Measurements from ENCODE around the gene PIGU.
A peak's percentile ranks its signal among the peaks of the same experiment; 100 is the strongest.

Gene PIGU

GRCh38 chr20:34575756-34576155 is 101.1 kb downstream of the PIGU start:
- no peak for TF ChIP-seq Cebpa-rat (IDR thresholded peaks at IDR 0.05)
- peaks cover 26 to 59% (median 42%) of the 10 kb centered on the region in 10 experiments for H3K4me1 ChIP-seq
- H3K4me2 ChIP-seq, result no peak overlapping the region
- H3K27ac ChIP-seq, result no peak overlapping the region; a peak in 1 of 22 replicates
- H3K27me3 ChIP-seq, result no peaks in the 10 kb centered on the region
- no peaks in the 10 kb centered on the region for H3K9me3 ChIP-seq (replicated peaks in 1 of 11)
- no peaks in the 10 kb centered on the region for H4K20me1 ChIP-seq
- H3K4me3 ChIP-seq, result no peak overlapping the region
- H3K36me3 ChIP-seq, result peaks cover 5 to 70% (median 50%) of the 10 kb centered on the region in 11 experiments; a peak in 21 of 22 replicates
- no peak overlapping the region for H3K9ac ChIP-seq

GRCh38 chr20:34575271-34575670 is 101.6 kb downstream of the PIGU start:
- Histone ChIP-seq H3K9ac (no peak overlapping the region), H3K36me3 (peaks cover 5 to 71% (median 46%) of the 10 kb centered on the region in 11 experiments; a peak in 20 of 22 replicates), H3K27me3 (no peaks in the 10 kb centered on the region), H4K20me1 (no peaks in the 10 kb centered on the region), H3K9me3 (replicated peaks in 1 of 11) (no peaks in the 10 kb centered on the region), H3K4me1 (peaks cover 21 to 59% (median 40%) of the 10 kb centered on the region in 10 experiments), H3K4me3 (no peak overlapping the region), H3K4me2 (no peak overlapping the region), H3K27ac (no peak overlapping the region; a peak in 1 of 22 replicates)
- no peak for TF ChIP-seq Cebpa-rat (IDR thresholded peaks at IDR 0.05)

GRCh38 chr20:34574861-34575260 is 102.0 kb downstream of the PIGU start:
- no peaks in the 10 kb centered on the region for H3K27me3 ChIP-seq
- H3K4me1 ChIP-seq, result peaks cover 18 to 59% (median 38%) of the 10 kb centered on the region in 10 experiments
- TF ChIP-seq Cebpa-rat (IDR thresholded peaks at IDR 0.05), result no peak
- no peak overlapping the region for H3K4me3 ChIP-seq
- no peak overlapping the region for H3K27ac ChIP-seq
- H3K4me2 ChIP-seq, result no peak overlapping the region
- peaks cover 5 to 71% (median 46%) of the 10 kb centered on the region in 11 experiments; a peak in 20 of 22 replicates for H3K36me3 ChIP-seq
- no peaks in the 10 kb centered on the region for H4K20me1 ChIP-seq
- no peaks in the 10 kb centered on the region for H3K9me3 ChIP-seq (replicated peaks in 1 of 11)
- H3K9ac ChIP-seq, result no peak overlapping the region

- Histone ChIP-seq H3K4me2 (no peak overlapping the region), H3K9me3 (replicated peaks in 1 of 11) (no peaks in the 10 kb centered on the region), H3K4me3 (no peak overlapping the region), H3K9ac (no peak overlapping the region), H3K27me3 (no peaks in the 10 kb centered on the region), H3K4me1 (peaks cover 18 to 59% (median 37%) of the 10 kb centered on the region in 10 experiments), H3K36me3 (peaks cover 5 to 71% (median 48%) of the 10 kb centered on the region in 11 experiments; a peak in 20 of 22 replicates), H4K20me1 (no peaks in the 10 kb centered on the region), H3K27ac (no peak overlapping the region)
- no peak for TF ChIP-seq Cebpa-rat (IDR thresholded peaks at IDR 0.05)
Measured at GRCh38 chr20:34574426-34574825, 102.5 kb downstream of the PIGU start.

- H3K4me3 ChIP-seq, result no peak overlapping the region
- peaks cover 5 to 71% (median 45%) of the 10 kb centered on the region in 11 experiments; a peak in 21 of 22 replicates for H3K36me3 ChIP-seq
- no peaks in the 10 kb centered on the region for H3K9me3 ChIP-seq (replicated peaks in 1 of 11)
- H3K4me1 ChIP-seq, result peaks cover 18 to 53% (median 31%) of the 10 kb centered on the region in 10 experiments
- no peaks in the 10 kb centered on the region for H3K27me3 ChIP-seq
- no peak overlapping the region for H3K27ac ChIP-seq
- no peak for TF ChIP-seq Cebpa-rat (IDR thresholded peaks at IDR 0.05)
- no peak overlapping the region for H3K4me2 ChIP-seq
- no peaks in the 10 kb centered on the region for H4K20me1 ChIP-seq
- no peak overlapping the region for H3K9ac ChIP-seq
Measured at GRCh38 chr20:34573541-34574300, 103.2 kb downstream of the PIGU start.

- Histone ChIP-seq H4K20me1 (no peaks in the 10 kb centered on the region), H3K4me1 (peaks cover 9 to 33% (median 15%) of the 10 kb centered on the region in 10 experiments; a peak in 19 of 20 replicates), H3K36me3 (peaks cover 5 to 76% (median 49%) of the 10 kb centered on the region in 11 experiments; a peak in 21 of 22 replicates), H3K9me3 (replicated peaks in 1 of 11) (no peaks in the 10 kb centered on the region), H3K9ac (peak overlapping the region in 1 of 11 experiments; percentile 26; a peak in 1 of 22 replicates), H3K27ac (peak overlapping the region in 4 of 11 experiments; percentile 2 to 62 (median 28); a peak in 4 of 22 replicates), H3K4me3 (no peak overlapping the region), H3K4me2 (peak overlapping the region in 9 of 11 experiments; percentile 14 to 67 (median 47); a peak in 12 of 22 replicates), H3K27me3 (no peaks in the 10 kb centered on the region)
- no peak for TF ChIP-seq Cebpa-rat (IDR thresholded peaks at IDR 0.05)
Measured at GRCh38 chr20:34571753-34572152, 105.1 kb downstream of the PIGU start.

GRCh38 chr20:34570859-34571306 is 106.0 kb downstream of the PIGU start:
- TF ChIP-seq Cebpa-rat (IDR thresholded peaks at IDR 0.05), result no peak
- Histone ChIP-seq H3K4me1 (peaks cover 9 to 27% (median 14%) of the 10 kb centered on the region in 10 experiments; a peak in 19 of 20 replicates), H3K9me3 (replicated peaks in 1 of 11) (no peaks in the 10 kb centered on the region), H4K20me1 (no peaks in the 10 kb centered on the region; a peak in 1 of 22 replicates), H3K4me2 (peak overlapping the region; percentile 8 to 67 (median 36); a peak in 17 of 22 replicates), H3K27ac (peak overlapping the region in 5 of 11 experiments; percentile 2 to 62 (median 28); a peak in 7 of 22 replicates), H3K9ac (peak overlapping the region in 2 of 11 experiments; percentile 25 to 26; a peak in 2 of 22 replicates), H3K4me3 (no peak overlapping the region), H3K36me3 (peaks cover 5 to 79% (median 56%) of the 10 kb centered on the region in 11 experiments; a peak in 21 of 22 replicates), H3K27me3 (no peaks in the 10 kb centered on the region)

GRCh38 chr20:34569598-34569997 is 107.3 kb downstream of the PIGU start:
- Histone ChIP-seq H3K4me2 (peak overlapping the region in 2 of 11 experiments; percentile 21 to 59; a peak in 3 of 22 replicates), H3K36me3 (peaks cover 5 to 76% (median 48%) of the 10 kb centered on the region in 11 experiments; a peak in 21 of 22 replicates), H3K27me3 (no peaks in the 10 kb centered on the region), H3K4me1 (peaks cover 9 to 32% (median 14%) of the 10 kb centered on the region in 10 experiments; a peak in 19 of 20 replicates), H4K20me1 (no peaks in the 10 kb centered on the region; a peak in 1 of 22 replicates), H3K4me3 (no peak overlapping the region), H3K9ac (no peak overlapping the region), H3K27ac (no peak overlapping the region), H3K9me3 (replicated peaks in 1 of 11) (no peaks in the 10 kb centered on the region)
- TF ChIP-seq Cebpa-rat (IDR thresholded peaks at IDR 0.05), result no peak
